K562 (cell line): ENCODE measurements around the gene ZFYVE26. TPM values are rescaled to one million over a fixed set of nuclear protein-coding genes. Genes with fewer than 3 reads are reported as not detected.

Source experiments
- ATAC-seq: fragments of 200-7000 bp; cut with Tn5 transposase; 3 replicates; pipeline ENCODE4 v1.9.1; 2020; ENCODE audit warnings: moderate library complexity
- Bru-seq: library from RNA; stranded (reverse); fragments of 400-500 nt; gene quantifications from one replicate; lab custom pipeline; 2021; lab: Mats Ljungman, UMichigan
- BruChase-seq, 2 experiments: library from RNA; stranded (reverse); fragments of 400-500 nt; gene quantifications; one replicate each; lab custom pipeline; 2021; lab: Mats Ljungman, UMichigan
- BruUV-seq: library from RNA; stranded (reverse); fragments of 400-500 nt; replicated peaks from 2 replicates; lab custom pipeline; 2021; lab: Mats Ljungman, UMichigan
- CTCF ChIA-PET: fragments of 300-600 bp; formaldehyde crosslinking; extraction: SDS; loops from one replicate; lab custom pipeline; 2021; ENCODE audit warnings: low intra/inter-chr PET ratio; lab: Yijun Ruan, JAX
- POLR2A ChIA-PET: fragments of 300-600, 350-650 bp; sonication (Branson Sonifier 250); formaldehyde crosslinking; extraction: SDS; loops from one replicate; lab custom pipeline; 2021; ENCODE audit warnings: antibody characterized with exemption, inconsistent platforms; lab: Yijun Ruan, JAX
- DNase-seq, 4 experiments: peaks; one replicate each; pipeline versions ENCODE4 v3.0.0 to v3.0.0-alpha.2; 2011 to 2018; ENCODE audit warnings: low spot score in 3 of 4, mixed read lengths in 3 of 4; ENCODE audit errors: extremely low read depth in 1 of 4
- FAIRE-seq: peaks from 2 replicates; lab custom pipeline; 2011; peaks lifted over from hg19 to GRCh38; lab: Jason Lieb, UNC
- H2AFZ ChIP-seq: 2 replicates; pipeline ENCODE4 v1.6.0; 2011; ENCODE audit warnings: low read depth, low read length, control low read depth, inconsistent platforms
- H3K27ac ChIP-seq: fragments of 200-600 bp; 3 replicates; pipeline ENCODE4 v1.8.0; 2011; ENCODE audit warnings: low read depth, mild to moderate bottlenecking, control low read depth, inconsistent platforms, low read length, moderate library complexity, mixed read lengths; ENCODE audit errors: extremely low read depth
- H3K27me3 ChIP-seq, 2 experiments: fragments of 300-600 bp in 1 of 2; 2 replicates in 1 of 2; 3 replicates in 1 of 2; pipeline versions ENCODE4 v1.6.0 to v1.8.0; 2011; ENCODE audit warnings: inconsistent platforms in 2 of 2, low read length in 2 of 2, mild to moderate bottlenecking in 1 of 2, mixed read lengths in 1 of 2, moderate library complexity in 1 of 2; ENCODE audit not compliant: control insufficient read depth in 2 of 2, insufficient read depth in 2 of 2
- H3K36me3 ChIP-seq: fragments of 300-600 bp; 3 replicates; pipeline ENCODE4 v1.8.0; 2011; ENCODE audit warnings: mild to moderate bottlenecking, low read length, inconsistent platforms; ENCODE audit not compliant: control insufficient read depth, insufficient read depth
- H3K4me1 ChIP-seq, 2 experiments: fragments of 200-600 bp in 1 of 2; replicated peaks in 1 of 2; 2 replicates in 1 of 2; 3 replicates in 1 of 2; pipeline versions ENCODE4 v1.5.1 to v1.8.0; 2011; ENCODE audit warnings: inconsistent platforms in 2 of 2, low read length in 2 of 2, mild to moderate bottlenecking in 1 of 2, mixed read lengths in 1 of 2, moderate library complexity in 1 of 2; ENCODE audit not compliant: control insufficient read depth in 2 of 2, insufficient read depth in 2 of 2
- H3K4me2 ChIP-seq: 2 replicates; pipeline ENCODE4 v1.6.1; 2011; ENCODE audit warnings: low read length, control low read depth, inconsistent platforms, mixed read lengths; ENCODE audit not compliant: insufficient read depth
- H3K4me3 ChIP-seq: fragments of 200-600 bp; sonication (generic), shearing (Covaris generic); 2 replicates; pipeline ENCODE4 v1.5.1; 2016; ENCODE audit warnings: control low read depth, inconsistent platforms
- H3K79me2 ChIP-seq: fragments of 200-600 bp; 3 replicates; pipeline ENCODE4 v1.8.0; 2011; ENCODE audit warnings: low read length, inconsistent platforms; ENCODE audit not compliant: control insufficient read depth, insufficient read depth
- H3K9ac ChIP-seq, 2 experiments: 2 replicates each; pipeline versions ENCODE4 v1.6.0 to v1.6.1; 2011; ENCODE audit warnings: low read depth in 2 of 2, low read length in 2 of 2, control low read depth in 1 of 2, inconsistent platforms in 1 of 2, mild to moderate bottlenecking in 1 of 2, mixed read lengths in 1 of 2; ENCODE audit not compliant: insufficient read depth in 1 of 2
- H3K9me1 ChIP-seq: one replicate; pipeline ENCODE4 v1.6.0; 2011; ENCODE audit warnings: inconsistent platforms, mild to moderate bottlenecking, low read length, moderate library complexity; ENCODE audit not compliant: control insufficient read depth, insufficient read depth
- H3K9me3 ChIP-seq: replicated peaks from 2 replicates; pipeline ENCODE4 v1.5.1; 2011; ENCODE audit warnings: low read depth, low read length, inconsistent platforms; ENCODE audit not compliant: control insufficient read depth, insufficient read depth
- H4K20me1 ChIP-seq: replicated peaks from 2 replicates; pipeline ENCODE4 v1.6.1; 2011; ENCODE audit warnings: low read length, inconsistent platforms, mixed read lengths; ENCODE audit not compliant: control insufficient read depth, insufficient read depth
- CAMTA2 ChIP-seq: fragments of 250-450 bp; sonication (Bioruptor Pico); conservative IDR thresholded peaks from 2 replicates; pipeline ENCODE4 v1.5.1; 2022
- CTBP1 ChIP-seq: fragments of 450-650 bp; IDR thresholded peaks from 2 replicates; pipeline ENCODE4 v1.6.1; 2016; ENCODE audit warnings: borderline replicate concordance
- HDAC8 ChIP-seq: fragments of 450-650 bp; IDR thresholded peaks from 2 replicates; pipeline ENCODE4 v1.6.1; 2016; ENCODE audit warnings: mild to moderate bottlenecking, missing genetic modification characterization, moderate library complexity, missing compliant biosample characterization
- HMG20A ChIP-seq: fragments of 450-650 bp; formaldehyde crosslinking; conservative IDR thresholded peaks from 2 replicates; pipeline ENCODE4 v1.4.0; 2020; ENCODE audit warnings: mild to moderate bottlenecking, mixed read lengths
- KHSRP ChIP-seq: fragments of 450-650 bp; IDR thresholded peaks from 2 replicates; pipeline ENCODE4 v1.6.1; 2017
- MYBL2 ChIP-seq, 2 experiments: fragments of 450-650 bp in 1 of 2; sonication (generic) in 1 of 2; formaldehyde crosslinking in 1 of 2; IDR thresholded peaks; 2 replicates each; pipeline versions ENCODE4 v1.6.1 to v1.8.1; 2017 to 2022; ENCODE audit warnings: borderline replicate concordance in 1 of 2, inconsistent platforms in 1 of 2, low read depth in 1 of 2, mild to moderate bottlenecking in 1 of 2, missing genetic modification reagents in 1 of 2, moderate library complexity in 1 of 2
- NR2C2 ChIP-seq, 2 experiments: fragments of 200-800 bp in 1 of 2; sonication (Bioruptor generic) in 1 of 2; sonication (generic) in 1 of 2; formaldehyde crosslinking in 1 of 2; IDR thresholded peaks; 2 replicates each; pipeline versions ENCODE4 v1.6.1 to v1.8.0; 2016 to 2022; ENCODE audit warnings: mild to moderate bottlenecking in 1 of 2, missing compliant biosample characterization in 1 of 2, missing genetic modification characterization in 1 of 2, missing genetic modification reagents in 1 of 2
- NR2F6 ChIP-seq: fragments of 450-650 bp; formaldehyde crosslinking; IDR thresholded peaks from 2 replicates; pipeline ENCODE4 v1.4.0; 2020; ENCODE audit warnings: mild to moderate bottlenecking
- PTRF ChIP-seq: fragments of 450-650 bp; IDR thresholded peaks from 2 replicates; pipeline ENCODE4 v1.6.1; 2016; ENCODE audit warnings: mild to moderate bottlenecking, missing genetic modification characterization, missing compliant biosample characterization
- SMARCA5 ChIP-seq: fragments of 450-650 bp; IDR thresholded peaks from 2 replicates; pipeline ENCODE4 v1.6.1; 2016
- ZNF282 ChIP-seq: sonication (generic); formaldehyde crosslinking; IDR thresholded peaks from 2 replicates; pipeline ENCODE4 v1.8.1; 2023; ENCODE audit warnings: missing genetic modification reagents
- WGBS: fragments of 100-300 bp; shearing (Covaris generic); methylation state at CpG from one replicate; pipeline ENCODE4 v1.1.6; 2016; ENCODE audit warnings: low coverage, mixed read lengths; ENCODE audit not compliant: insufficient coverage; ENCODE audit errors: missing lambda C conversion rate; 5-methylcytosine and 5-hydroxymethylcytosine counted together
- in situ Hi-C: fragments of 300-500 bp; cut with MboI; formaldehyde crosslinking; loops from 4 replicates; pipeline ENCODE4 v1.15.0; 2018; ENCODE audit warnings: inconsistent platforms, mixed read lengths
- intact Hi-C: fragments of 100-400 bp; cut with micrococcal nuclease; formaldehyde crosslinking; loops from 2 replicates; pipeline ENCODE4 v1.14.2; 2022
- long read RNA-seq, 3 experiments: library from polyadenylated mRNA in 2 of 3; library from RNA in 1 of 3; unstranded in 2 of 3; stranded (forward) in 1 of 3; transcript quantifications; one replicate each; pipeline ENCODE4 v2.0.0, GENCODE V29; 2019 to 2022
- polyA minus RNA-seq, 3 experiments: library from RNA; depleted of rRNA, polyadenylated mRNA; stranded (reverse); fragments of >200 nt; gene quantifications; 2 replicates each; pipeline ENCODE4 v1.2.3, GENCODE V29; 2011
- polyA plus RNA-seq, 8 experiments: library from polyadenylated mRNA; depleted of rRNA in 4 of 8; stranded (reverse) in 5 of 8; unstranded in 3 of 8; fragments of >200 nt; fragmentation: Nextera tagmentation in 2 of 8; fragmentation: Illumina TruSeq in 1 of 8; extraction: Ambion mirVana in 2 of 8; extraction: Trizol in 1 of 8; gene quantifications; 2 replicates each; pipeline versions ENCODE4 v1.2.1 to v1.2.3, GENCODE V29; 2011 to 2014; ENCODE audit warnings: inconsistent platforms in 1 of 8, missing spikeins in 1 of 8
- total RNA-seq, 7 experiments: library from RNA; depleted of rRNA in 6 of 7; stranded (reverse); fragments of >200 nt in 6 of 7; fragmentation: Illumina TruSeq in 2 of 7; extraction: Trizol in 2 of 7; gene quantifications; 2 replicates each; pipeline versions ENCODE4 v1.2.1 to v1.2.3, GENCODE V29; 2011 to 2021; ENCODE audit warnings: low replicate concordance in 1 of 7
- TF ChIP-seq, protein P1 (sequence below): fragments of 200-800 bp; sonication (Bioruptor generic); IDR thresholded peaks from 2 replicates; pipeline ENCODE4 v1.6.1; 2017; ENCODE audit warnings: missing genetic modification characterization, missing compliant biosample characterization
- TF ChIP-seq, protein P2 (sequence below): fragments of 450-650 bp; formaldehyde crosslinking; IDR thresholded peaks from 2 replicates; pipeline ENCODE4 v1.4.0; 2020; ENCODE audit warnings: mild to moderate bottlenecking, moderate library complexity
- TF ChIP-seq, protein P3 (sequence below): fragments of 250-450 bp; sonication (Bioruptor Pico); IDR thresholded peaks from 2 replicates; pipeline ENCODE4 v1.8.0; 2021; ENCODE audit warnings: moderate library complexity, mild to moderate bottlenecking, inconsistent platforms

ZFYVE26 gene
- 58.5 and 63.6 TPM in 2 replicates for total RNA-seq (2011; cell fraction: chromatin; rRNA removed; ENCODE audit: low replicate concordance)
- 27.8 and 27.9 TPM in 2 replicates for total RNA-seq (2011; cell fraction: nucleolus; rRNA removed)
- 34.8 and 36.8 TPM in 2 replicates for total RNA-seq (2011; cell fraction: nucleoplasm; rRNA removed)
- total RNA-seq (2014; rRNA removed) (5.4 and 6.4 TPM in 2 replicates), total RNA-seq (2014; rRNA removed; fragmentation: Illumina TruSeq; extraction: Trizol) (4.9 and 6.0 TPM in 2 replicates), total RNA-seq (2015; rRNA removed; fragmentation: Illumina TruSeq; extraction: Trizol) (5.2 and 6.7 TPM in 2 replicates), total RNA-seq (2021) (7.1 and 9.1 TPM in 2 replicates), polyA plus RNA-seq (2011; rRNA removed) (6.5 and 6.7 TPM in 2 replicates), polyA plus RNA-seq (2014; fragmentation: Illumina TruSeq; extraction: Trizol) (4.5 and 4.6 TPM in 2 replicates), polyA plus RNA-seq (2014; fragmentation: Nextera tagmentation; extraction: Ambion mirVana) (under 1 TPM; 0.32 to 0.48 TPM), polyA plus RNA-seq (2014; rRNA removed) (2.9 and 5.9 TPM in 2 replicates), polyA minus RNA-seq (2011; rRNA and poly(A)+ RNA removed) (17.7 and 21.9 TPM in 2 replicates), Bru-seq, nascent RNA (percentile 57 among the genes with signal in this experiment), BruChase-seq, experiment 1, labeled RNA remaining after a 2-hour chase (percentile 63 among the genes with signal in this experiment), BruChase-seq, experiment 2, labeled RNA remaining after a 6-hour chase (percentile 63 among the genes with signal in this experiment)
- 3.8 and 4.3 TPM in 2 replicates for polyA plus RNA-seq (2011; cell fraction: cytosol; rRNA removed)
- polyA plus RNA-seq (2011; cell fraction: nucleus; rRNA removed), result 14.0 and 22.3 TPM in 2 replicates
- polyA plus RNA-seq (2012), result 3.7 and 5.7 TPM in 2 replicates
- polyA minus RNA-seq (2011; cell fraction: cytosol; rRNA and poly(A)+ RNA removed), result 5.2 and 10.4 TPM in 2 replicates
- 16.6 and 27.3 TPM in 2 replicates for polyA minus RNA-seq (2011; cell fraction: nucleus; rRNA and poly(A)+ RNA removed)
- long read RNA-seq, experiment 1, partial matches to known transcripts, result 11 of 16 reads
- long read RNA-seq, experiment 1, other reads (novel, unspliced or antisense), result 5 of 16 reads
- long read RNA-seq, experiment 2, partial matches to known transcripts, result 3 of 8 reads
- long read RNA-seq, experiment 2, other reads (novel, unspliced or antisense), result 5 of 8 reads
- long read RNA-seq, experiment 3, result 0 reads

DNA sequence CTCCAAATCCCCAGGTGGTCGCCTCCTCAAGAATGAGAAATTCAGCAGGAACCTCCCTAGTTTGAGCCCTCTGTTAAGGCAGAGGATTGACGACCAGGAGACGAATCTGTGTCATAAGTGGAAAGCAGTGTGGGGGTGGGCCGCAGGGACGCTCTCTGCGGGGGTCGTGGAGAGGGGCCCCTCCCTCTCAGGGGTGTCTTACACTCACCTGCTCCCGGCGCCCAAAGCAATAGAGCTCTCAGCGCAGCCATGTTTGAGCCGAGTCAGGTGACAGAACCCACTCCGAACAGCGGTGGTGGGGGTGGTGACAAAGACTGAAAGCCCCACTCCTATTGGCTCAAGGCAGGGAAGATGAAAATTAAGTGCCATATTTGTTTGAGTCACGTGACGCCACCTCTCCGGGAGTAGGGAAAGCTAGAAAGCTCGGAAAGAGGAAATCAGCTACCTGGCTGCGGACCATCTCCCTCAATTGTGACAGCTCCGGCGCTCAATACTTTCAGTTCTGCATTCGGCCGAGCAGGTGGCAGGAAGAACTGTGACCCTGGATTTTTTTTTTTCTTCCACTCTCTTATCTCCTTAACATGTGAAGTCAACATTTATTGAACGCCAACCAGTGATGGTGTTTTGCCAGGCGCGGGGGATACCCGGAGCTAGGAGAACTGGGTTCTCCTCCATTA lies at the start of gene ZFYVE26:
Gene ZFYVE26, minus strand, starts transcription at position 265 of the 677 bp plus-strand sequence. CDS start 627 bp downstream, outside the sequence.
- peaks cover 32% of the 10 kb centered on the region for H3K79me2 ChIP-seq
- BruUV-seq, result no TSS peak
- peak within 1 kb of the TSS; percentile 73 for H3K27ac ChIP-seq
- intact Hi-C loops (no loop called here), in situ Hi-C loops (loop anchor here (25.0 kb wide), 1 partner anchor 1329 kb away; the partner anchor contains the start of gene CCDC196)
- H2AFZ ChIP-seq, result peak within 1 kb of the TSS; percentile 84
- peak within 1 kb of the TSS; percentile 74 for H3K4me3 ChIP-seq
- WGBS, result 2% methylated on average over 18 of the region's 26 CpGs
- H3K9ac ChIP-seq, result peak within 1 kb of the TSS; percentile 76 to 93
- no peaks in the 10 kb centered on the region for H4K20me1 ChIP-seq
- H3K4me2 ChIP-seq, result peak within 1 kb of the TSS; percentile 91
- no peaks in the 10 kb centered on the region for H3K27me3 ChIP-seq
- no peaks in the 10 kb centered on the region; the same call in 1 of the 2 replicates for H3K9me3 ChIP-seq
- DNase-seq, result peak; percentile 87 to 93 (median 89)
- CTCF ChIA-PET, result no interaction called here
- H3K36me3 ChIP-seq, result peaks cover 11% of the 10 kb centered on the region; the same call in 1 of the 3 replicates
- POLR2A ChIA-PET, result interaction anchor here (0.6 to 1.4 kb wide), 5 partner anchors 10 to 169 kb away, joined by 3 to 5 read pairs (median 3); no protein-coding TSS in a partner anchor
- FAIRE-seq, result peak; percentile 98
- peaks cover 0 to 6% of the 10 kb centered on the region in 2 experiments; a peak in 3 of 5 replicates for H3K4me1 ChIP-seq
- peak; percentile 97 for ATAC-seq
- no peaks in the 10 kb centered on the region for H3K9me1 ChIP-seq
- no peak for TF ChIP-seq CAMTA2 (CRISPR knock-in tag)
- TF ChIP-seq PTRF (tag), result no peak
- TF ChIP-seq KHSRP, result no peak
- TF ChIP-seq MYBL2 (IDR thresholded peaks at IDR 0.05; ENCODE audit: low read depth), result no peak
- TF ChIP-seq MYBL2 (CRISPR knock-in tag; IDR thresholded peaks at IDR 0.05; ENCODE audit: borderline replicate concordance), result no peak
- TF ChIP-seq, protein P1, sequence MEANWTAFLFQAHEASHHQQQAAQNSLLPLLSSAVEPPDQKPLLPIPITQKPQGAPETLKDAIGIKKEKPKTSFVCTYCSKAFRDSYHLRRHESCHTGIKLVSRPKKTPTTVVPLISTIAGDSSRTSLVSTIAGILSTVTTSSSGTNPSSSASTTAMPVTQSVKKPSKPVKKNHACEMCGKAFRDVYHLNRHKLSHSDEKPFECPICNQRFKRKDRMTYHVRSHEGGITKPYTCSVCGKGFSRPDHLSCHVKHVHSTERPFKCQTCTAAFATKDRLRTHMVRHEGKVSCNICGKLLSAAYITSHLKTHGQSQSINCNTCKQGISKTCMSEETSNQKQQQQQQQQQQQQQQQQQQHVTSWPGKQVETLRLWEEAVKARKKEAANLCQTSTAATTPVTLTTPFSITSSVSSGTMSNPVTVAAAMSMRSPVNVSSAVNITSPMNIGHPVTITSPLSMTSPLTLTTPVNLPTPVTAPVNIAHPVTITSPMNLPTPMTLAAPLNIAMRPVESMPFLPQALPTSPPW, result peak; percentile 72
- TF ChIP-seq SMARCA5, result no peak
- TF ChIP-seq NR2F6 (CRISPR knock-in tag), result no peak
- TF ChIP-seq HDAC8 (tag), result no peak
- peak; percentile 72 for TF ChIP-seq CTBP1
- TF ChIP-seq, protein P2, sequence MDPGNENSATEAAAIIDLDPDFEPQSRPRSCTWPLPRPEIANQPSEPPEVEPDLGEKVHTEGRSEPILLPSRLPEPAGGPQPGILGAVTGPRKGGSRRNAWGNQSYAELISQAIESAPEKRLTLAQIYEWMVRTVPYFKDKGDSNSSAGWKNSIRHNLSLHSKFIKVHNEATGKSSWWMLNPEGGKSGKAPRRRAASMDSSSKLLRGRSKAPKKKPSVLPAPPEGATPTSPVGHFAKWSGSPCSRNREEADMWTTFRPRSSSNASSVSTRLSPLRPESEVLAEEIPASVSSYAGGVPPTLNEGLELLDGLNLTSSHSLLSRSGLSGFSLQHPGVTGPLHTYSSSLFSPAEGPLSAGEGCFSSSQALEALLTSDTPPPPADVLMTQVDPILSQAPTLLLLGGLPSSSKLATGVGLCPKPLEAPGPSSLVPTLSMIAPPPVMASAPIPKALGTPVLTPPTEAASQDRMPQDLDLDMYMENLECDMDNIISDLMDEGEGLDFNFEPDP (CRISPR knock-in tag), result no peak
- TF ChIP-seq HMG20A (CRISPR knock-in tag), result no peak
- TF ChIP-seq, protein P3, sequence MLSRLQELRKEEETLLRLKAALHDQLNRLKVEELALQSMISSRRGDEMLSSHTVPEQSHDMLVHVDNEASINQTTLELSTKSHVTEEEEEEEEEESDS (CRISPR knock-in tag), result no peak
- TF ChIP-seq ZNF282 (CRISPR knock-in tag), result no peak
- TF ChIP-seq NR2C2 (CRISPR knock-in tag; IDR thresholded peaks at IDR 0.05), result no peak
- peak; percentile 47; the same call in 1 of the 2 replicates for TF ChIP-seq NR2C2 (tag; IDR thresholded peaks at IDR 0.05)
